SU-DHL-6 (cell line): Measurements from ENCODE around the gene CD93.

ENCODE experiments used
- EZH2phosphoT487 ChIP-seq: fragments of 200-600 bp; sonication (generic), shearing (Covaris generic); conservative IDR thresholded peaks from 2 replicates; pipeline ENCODE4 v1.6.1; 2018; ENCODE audit warnings: mild to moderate bottlenecking, antibody characterized with exemption, low read length, moderate library complexity, mixed read lengths
- TF ChIP-seq, protein P1 (sequence below): fragments of 200-600 bp; sonication (generic); IDR thresholded peaks from one replicate; pipeline ENCODE4 v1.5.1; 2017; ENCODE audit warnings: antibody characterized with exemption, mild to moderate bottlenecking, low read length, moderate library complexity; ENCODE audit not compliant: insufficient read depth, poor library complexity, severe bottlenecking

DNA sequence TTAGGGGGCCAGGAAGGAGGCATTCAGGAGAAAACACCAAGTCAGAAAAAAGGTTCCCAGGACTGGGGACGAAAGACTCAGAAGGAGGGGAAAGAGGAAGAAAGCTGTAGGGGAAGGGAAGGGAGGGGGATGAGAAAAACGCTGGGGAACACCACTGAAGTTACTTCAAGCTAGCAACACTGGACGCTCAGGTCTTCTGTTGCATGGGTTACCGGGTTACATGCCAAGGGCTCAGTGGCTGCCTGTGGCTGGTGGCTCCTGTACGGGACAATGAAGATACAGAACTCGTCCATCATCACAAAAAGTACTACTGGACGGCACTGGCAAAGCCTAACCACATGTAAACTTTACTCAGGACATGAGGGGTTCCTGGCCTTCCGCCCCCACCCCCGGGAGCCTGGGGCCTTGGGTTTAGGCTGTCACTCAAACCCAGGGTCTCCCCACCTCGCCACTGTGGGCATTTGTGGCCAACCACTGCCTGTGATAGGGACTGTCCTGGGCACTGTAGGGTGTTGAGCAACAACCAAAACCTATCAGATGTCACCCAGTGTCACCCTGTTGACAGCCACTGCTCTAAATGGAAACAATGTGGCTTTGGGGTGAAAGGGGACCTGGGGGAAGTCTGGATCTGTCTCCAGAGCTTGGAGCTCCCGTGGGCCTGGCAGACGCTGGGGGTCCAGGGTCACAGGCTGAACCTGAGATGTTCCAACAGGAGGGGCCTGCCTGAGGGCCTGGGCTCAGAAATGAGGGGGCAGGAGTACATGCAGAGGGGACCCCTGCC lies 40.3 kb upstream of the CD93 start:
- TF ChIP-seq, protein P1, sequence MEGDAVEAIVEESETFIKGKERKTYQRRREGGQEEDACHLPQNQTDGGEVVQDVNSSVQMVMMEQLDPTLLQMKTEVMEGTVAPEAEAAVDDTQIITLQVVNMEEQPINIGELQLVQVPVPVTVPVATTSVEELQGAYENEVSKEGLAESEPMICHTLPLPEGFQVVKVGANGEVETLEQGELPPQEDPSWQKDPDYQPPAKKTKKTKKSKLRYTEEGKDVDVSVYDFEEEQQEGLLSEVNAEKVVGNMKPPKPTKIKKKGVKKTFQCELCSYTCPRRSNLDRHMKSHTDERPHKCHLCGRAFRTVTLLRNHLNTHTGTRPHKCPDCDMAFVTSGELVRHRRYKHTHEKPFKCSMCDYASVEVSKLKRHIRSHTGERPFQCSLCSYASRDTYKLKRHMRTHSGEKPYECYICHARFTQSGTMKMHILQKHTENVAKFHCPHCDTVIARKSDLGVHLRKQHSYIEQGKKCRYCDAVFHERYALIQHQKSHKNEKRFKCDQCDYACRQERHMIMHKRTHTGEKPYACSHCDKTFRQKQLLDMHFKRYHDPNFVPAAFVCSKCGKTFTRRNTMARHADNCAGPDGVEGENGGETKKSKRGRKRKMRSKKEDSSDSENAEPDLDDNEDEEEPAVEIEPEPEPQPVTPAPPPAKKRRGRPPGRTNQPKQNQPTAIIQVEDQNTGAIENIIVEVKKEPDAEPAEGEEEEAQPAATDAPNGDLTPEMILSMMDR = no peak
- TF ChIP-seq EZH2phosphoT487 = no peak
